T-helper 9 cell (primary cell): ENCODE data around the gene KRT2.
"Not testable (repeated sequence)": the region's sequence is repeated elsewhere in the genome, so short reads cannot be mapped to it uniquely, and the experiment has no call there.

Experiments used
- DNase-seq: peaks from one replicate; pipeline ENCODE4 v3.0.0-alpha.2; 2020

The KRT2 gene

DNA sequence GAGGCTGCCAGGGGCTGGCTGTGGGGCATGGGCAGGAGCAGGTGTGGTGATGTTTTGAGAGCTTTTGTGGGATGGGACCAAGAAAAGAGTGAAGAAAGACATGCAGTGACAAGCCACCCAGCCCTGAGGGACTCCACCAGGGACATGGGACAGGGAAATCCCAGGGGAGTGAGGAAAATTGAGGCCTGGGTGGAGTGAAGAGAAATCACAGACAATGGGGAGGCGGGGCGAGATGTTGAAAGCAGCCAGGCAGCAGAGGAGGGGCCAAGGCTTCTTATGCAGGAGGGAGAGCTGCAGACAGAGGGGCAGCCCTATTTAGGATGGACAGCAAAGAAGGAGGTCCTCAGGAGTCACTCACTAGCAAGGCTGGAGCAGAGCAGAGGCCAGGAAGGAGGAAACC is 32.4 kb upstream of the KRT2 start:
- DNase-seq, result no peak

DNA sequence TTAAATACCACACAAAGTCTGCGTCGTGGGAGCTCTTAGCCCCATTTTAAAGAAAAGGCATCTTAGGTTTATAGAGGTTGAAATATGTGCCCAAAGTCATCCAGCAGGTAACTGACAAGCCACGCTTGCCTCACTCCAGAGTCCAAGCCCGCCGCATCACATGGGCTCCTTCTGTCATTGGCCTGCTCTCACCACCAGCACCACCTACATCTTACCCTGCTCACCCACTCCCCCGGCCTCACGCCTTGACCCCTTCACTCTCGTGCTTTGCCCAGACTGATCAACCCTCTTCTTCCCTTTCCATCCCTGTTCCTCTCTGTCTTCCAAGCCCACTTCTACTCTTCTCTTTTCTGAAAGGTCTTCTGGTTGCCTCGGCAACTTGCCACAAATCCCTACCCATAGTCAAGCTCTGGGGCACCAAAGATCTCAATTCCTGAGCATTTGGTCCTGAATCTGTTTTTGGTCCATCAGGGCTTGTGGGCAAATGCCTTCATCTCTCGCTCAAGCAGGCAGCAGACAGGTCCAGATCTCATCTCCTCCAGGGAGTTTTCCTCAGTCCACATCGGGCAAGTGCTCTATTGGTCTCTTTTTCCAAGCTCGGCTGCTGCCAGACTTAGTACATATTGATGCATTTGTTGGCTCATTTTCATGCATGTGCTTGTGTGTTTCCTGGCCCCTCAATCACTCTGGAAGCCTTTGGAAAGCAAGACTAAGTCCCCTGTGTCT is 31.7 kb upstream of the KRT2 start:
- DNase-seq, result no peak

DNA sequence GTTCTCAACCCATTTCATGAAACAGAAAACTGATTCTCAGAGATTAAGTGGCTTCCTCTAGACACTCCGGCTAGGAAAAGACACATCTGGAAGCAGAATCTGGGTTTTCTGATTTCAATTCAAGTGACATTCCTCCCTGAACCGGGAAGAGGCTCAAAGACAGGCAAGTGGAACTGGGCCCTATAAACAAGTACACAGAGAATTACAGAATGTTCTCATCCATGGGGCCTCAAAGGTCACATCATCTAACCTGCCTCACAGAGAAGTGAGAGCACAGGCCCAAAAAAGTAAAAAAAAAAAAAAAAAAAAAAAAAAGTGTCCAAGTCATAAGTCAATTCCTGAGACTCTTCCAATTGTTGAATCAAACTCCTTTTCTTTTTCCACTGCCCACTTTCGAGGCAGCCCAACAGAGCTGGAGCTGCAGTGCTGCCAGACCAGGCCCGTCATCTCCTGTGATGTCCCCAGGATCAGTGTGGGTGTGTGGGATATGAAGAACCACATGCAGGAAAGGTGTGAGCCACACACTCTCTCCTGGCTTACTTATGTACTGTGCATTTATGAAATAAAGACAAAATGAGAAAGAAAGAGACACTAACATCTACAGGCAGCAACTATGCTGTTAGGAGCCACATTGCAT is 31.0 kb upstream of the KRT2 start:
- no peak for DNase-seq

DNA sequence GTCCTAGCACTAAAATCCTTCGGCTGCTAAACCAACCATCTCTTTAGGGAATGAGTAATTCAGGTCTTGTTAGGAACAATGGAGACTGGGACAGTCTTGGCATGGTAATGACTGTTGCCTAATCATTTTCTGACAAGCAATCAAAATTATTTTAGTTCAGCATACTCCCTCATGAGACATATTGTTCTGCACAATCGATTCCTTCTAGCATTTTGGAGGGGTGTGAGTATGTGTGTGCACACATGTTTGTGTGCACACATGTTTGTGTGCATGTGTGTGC is 30.3 kb upstream of the KRT2 start:
- DNase-seq, result no peak

DNA sequence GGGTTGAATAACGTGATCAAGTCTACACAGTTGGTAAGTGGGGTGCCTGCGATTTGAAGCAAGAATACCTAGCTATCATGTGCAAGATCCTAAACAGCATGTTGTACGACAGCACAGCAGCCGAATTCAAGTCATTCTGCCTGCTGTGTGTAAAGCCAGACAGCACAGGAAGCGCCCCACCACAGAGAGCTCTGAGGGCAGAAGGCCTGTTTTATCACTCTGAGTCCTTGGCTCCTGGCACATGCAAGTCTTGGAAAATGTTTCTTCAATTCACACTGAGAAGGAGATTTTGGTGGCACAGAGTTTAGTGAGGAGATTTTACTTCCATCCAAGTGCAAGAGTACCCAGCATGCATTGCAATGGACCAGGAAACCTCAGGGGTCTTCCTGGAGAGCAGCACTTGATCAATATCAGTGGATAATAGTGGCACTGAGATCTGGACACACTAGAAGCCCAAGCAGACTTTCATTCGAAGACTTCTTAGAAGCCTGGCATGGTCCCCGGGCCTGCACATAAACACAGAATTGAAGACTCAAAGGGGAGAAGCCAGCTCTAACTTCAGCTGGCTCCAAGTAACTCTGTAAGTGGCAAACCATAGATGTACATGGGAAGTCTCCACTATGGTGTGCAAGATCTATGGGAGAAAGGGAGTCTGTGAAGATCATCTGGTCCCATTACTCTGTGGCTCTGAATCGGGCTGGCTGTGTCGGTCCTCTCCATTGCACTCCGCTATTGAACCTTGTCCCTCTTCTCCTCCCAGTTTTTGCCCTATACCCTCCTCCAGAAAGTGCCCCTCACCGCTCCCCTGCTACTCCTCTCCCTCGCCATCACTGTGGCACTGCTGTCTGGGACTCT is 29.7 kb upstream of the KRT2 start:
- no peak for DNase-seq

DNA sequence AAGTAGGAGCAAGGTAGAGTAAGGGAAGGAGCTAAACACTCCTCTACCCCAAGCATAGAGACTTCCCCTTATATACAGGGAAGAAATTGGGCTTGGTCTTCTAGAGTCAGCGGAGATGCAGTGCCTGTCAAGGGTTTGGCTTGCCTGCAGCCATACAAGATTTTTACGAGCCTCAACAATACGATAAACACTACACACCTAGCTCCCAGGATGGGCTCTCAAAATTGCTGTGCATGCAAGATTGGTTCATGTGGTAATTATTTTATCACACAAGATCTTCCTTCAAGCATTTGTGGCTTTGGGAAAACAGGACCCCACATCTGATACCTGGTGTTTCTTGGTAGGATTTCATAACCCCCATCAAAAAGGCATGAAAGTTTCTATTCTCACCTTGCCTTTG is 28.4 kb upstream of the KRT2 start, which contains the start of gene KRT1:
Gene KRT1, minus strand, starts transcription at position 45 of the 400 bp plus-strand sequence. CDS start 59 bp downstream, outside the sequence.
- DNase-seq, result no peak

DNA sequence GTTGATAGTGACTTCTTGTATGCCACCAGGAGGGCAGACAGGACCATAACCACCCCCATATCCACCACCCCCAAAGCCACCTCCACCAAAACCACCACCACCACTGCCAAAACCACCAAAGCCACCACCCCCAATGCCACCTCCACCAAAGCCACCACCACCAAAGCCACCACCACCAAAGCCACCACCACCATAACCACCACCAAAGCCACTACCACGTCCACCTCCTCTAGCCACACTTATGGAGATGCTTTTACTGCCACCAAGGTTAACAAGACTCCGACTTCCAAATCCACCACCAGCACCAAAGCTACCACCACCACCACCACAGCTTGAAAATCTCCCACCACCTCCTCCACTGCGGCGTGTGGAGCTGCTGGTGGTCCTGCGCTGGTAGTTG is 27.9 kb upstream of the KRT2 start:
- no peak for DNase-seq

DNA sequence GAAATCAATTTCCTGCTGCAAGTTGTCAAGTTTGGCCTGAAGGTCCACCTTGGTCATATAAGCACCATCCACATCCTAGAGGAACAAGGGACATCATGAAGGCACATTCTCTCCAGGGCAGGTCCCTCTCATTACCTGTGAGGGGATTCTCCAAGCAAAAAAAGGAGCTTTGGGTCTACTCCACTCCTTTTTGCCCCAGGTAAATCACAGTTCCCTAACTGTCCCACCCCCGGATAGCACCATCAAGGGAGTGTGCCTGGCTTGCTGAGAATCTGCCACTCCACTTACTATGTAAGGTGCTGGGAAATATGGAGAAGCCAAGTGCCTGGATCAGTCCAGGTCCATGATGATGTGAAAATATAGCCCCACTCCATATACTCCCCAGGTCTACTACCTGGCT is 25.7 kb upstream of the KRT2 start:
- no peak for DNase-seq

DNA sequence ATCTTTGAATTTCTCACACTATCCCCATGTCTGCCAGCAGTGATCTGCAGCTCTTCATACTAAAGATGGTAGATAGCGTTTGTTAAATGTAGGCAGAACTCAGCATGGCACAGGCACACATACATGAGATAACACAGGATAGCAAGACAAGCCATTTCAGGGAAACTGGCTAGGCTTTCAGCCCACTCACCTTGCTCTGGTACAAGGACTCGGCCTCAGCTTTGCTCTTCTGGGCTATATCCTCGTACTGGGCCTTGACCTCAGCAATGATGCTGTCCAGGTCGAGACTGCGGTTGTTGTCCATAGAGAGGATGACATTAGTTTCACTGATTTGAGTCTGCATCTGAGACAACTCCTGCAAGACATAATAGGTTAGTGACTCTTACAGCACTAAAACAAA is 25.1 kb upstream of the KRT2 start:
- DNase-seq, result no peak

DNA sequence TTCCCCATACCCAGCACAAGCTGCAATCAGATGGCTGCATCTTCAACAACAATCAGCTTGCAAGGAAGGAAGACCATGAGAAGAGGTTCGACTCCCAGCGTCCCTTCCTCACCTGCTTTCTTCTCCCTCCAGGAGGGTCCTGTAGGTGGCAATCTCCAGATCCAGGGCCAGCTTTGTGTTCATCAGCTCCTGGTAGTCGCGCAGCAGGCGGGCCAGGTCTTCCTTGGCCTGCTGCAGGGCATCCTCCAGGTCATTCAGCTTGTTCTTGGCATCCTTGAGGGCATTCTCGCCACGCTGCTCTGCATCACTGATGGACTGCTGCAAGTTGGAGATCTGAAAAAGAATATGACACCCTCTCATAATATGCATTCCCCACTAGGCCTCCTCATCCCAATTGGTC is 24.2 kb upstream of the KRT2 start:
- DNase-seq, result no peak

DNA sequence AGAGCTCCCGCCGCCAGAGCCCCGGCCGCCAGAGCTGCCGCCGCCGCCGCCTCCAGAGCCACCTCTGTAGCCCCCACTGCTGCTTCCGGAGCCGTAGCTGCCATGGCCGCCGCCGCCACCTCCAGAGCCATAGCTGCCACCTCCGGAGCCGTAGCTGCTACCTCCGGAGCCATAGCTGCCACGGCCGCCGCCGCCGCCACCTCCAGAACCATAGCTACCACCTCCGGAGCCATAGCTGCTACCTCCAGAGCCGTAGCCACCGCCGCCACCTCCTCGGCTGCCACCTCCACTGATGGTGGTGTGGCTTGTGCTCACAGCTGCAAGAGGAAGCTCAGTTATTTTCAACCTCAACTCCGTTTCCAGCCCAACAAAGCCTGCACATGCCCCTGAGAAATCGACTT is 23.3 kb upstream of the KRT2 start:
- DNase-seq, result no peak

DNA sequence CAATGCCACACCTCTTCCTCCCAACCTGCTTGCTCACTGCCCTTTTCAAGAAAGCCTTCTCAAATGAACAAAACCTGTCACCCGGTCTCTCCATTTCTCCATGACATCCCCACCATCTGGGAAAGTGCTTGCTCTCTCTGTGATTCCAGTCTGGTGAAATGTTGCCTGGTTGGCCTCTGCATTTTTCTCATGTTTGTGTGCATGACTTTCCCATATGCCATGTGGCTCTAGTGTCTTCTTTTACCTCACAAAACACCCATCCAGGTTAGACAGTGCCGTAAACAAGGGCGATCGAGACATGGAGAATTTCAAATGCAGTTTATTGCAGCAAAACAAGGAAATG is 22.4 kb upstream of the KRT2 start:
- no peak for DNase-seq

DNA sequence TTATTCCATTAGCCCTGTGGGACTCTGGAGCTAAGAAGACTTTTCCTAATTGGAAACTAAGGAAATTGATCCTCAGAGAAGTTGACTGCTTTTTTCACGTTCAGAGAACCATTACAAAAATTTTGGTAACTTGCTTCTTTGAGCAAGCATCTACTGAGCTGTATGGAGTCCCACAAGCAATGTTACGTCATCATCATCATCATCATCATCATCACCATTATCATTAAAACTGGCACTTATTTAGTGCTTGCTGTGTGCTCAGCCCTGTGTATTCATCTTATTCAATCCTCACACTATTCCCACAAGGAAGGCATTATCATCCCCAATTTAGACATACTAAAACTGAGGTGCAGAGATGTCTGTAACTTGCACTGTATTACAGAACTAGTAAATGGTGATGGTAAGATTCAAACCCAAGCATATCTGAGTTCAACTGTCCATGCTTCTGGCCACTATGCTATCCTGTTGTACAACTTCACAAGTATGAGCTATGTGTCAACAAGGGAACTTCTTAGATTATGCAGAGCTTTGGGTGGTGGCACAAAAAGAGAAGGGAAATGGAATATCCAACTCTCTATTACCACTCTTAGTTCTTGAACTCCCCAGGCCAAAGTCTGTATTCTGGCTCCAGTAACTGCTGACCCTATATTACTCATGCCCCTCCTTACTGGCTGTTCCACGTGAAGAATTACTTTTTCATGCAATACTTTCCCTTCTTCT is 21.9 kb upstream of the KRT2 start:
- DNase-seq, result no peak

DNA sequence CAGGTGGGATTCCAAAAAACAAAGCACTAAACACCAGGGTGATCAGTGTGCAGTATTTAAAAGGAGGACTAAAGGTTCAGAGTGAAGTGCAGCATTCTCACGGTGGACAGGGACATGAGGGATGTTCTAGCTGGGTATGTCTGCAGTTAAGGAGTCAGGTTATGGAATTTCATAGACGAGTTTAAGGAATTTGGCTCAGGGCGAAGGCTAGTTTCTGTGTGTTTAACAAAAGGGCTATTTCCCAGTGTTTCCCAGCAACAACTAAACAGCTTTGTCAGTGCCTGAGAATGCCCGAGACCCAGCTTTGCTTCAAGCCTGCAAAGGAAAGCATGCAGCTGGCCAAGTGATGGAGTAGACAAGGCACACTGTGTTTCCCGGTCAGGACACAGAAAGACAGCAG is 21.2 kb upstream of the KRT2 start:
- DNase-seq, result no peak

DNA sequence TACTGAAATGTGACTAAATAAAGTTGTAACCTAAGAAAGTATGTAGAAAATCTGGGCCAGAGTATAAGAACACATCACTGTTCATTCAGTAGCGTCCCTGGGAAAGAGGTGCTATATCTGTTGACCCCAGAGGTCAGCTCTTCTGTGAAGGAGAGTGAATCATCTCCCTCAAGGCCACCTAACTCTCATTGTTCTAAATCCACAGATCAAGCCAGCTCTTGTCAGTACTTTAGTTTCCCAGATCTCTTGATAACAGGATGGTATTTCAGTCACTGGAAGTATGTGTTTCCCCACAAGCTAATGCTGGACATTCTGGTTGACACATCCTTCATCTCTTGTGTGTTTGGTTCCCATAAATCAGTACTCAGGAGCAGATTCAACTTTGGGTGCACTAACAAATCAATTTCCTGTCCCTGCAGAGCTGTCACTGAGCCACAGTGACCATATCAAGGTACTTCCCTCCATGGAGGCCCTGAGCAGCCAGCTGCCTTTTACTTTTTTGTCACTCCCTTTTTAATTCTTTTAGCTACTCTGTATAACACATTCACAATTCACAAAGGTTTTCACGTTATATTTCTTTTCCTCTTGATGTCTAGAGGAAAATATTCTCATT is 20.4 kb upstream of the KRT2 start:
- no peak for DNase-seq

DNA sequence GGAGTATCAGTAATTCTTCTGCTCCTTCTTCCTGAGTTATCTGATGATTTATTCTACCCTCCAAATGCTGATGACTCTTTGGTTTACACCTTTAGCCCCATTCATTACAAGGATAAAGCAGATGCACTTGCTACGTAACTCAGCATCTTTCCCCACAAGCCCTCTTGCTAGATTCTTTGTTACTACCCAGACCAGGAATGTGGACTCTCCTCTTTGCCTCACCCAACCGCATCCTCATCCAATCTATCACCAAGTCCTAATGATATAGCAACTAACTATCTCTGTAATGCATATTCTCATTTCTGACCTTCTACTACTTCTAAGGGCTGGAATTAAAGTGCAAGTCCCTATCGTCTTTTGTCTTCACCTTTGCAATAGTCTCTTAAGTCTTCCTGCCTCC is 18.9 kb upstream of the KRT2 start:
- DNase-seq, result no peak

DNA sequence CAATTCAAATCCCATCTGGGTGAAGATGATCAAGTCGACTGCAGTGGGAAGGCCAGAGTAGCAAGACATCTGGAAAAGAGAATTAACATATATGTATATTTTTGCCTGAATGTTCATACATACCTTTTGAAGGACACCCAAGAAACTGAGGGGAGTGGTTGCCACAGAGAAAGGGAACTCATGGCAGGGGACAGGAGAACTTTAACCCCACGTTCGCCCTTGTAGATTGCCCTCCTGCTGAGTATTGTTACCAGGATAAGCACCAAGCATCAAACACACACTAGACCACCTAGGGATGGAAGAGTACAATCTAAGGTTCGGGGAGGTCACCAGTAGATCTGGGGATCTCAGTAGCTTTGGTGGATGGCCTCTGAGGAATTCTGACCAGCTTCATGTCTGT is 18.5 kb upstream of the KRT2 start:
- DNase-seq, result no peak

DNA sequence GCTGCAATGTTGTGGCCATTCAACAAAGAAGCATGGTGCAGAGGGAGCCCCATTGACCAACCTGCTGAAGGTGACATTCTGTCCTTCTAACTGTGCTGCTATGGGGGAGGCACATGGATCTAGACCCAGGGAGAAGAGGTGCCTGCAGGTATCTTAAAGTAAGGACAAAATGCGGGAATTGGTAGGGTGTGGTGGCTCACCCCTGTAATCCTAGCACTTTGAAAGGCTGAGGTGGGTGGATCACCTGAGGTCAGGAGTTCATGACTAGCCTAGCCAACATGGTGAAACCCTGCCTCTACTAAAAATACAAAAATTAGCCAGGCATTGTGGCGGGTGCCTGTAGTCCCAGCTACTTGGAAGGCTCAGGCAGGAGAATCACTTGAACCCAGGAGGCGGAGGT is 17.9 kb upstream of the KRT2 start:
- not testable (repeated sequence) for DNase-seq

DNA sequence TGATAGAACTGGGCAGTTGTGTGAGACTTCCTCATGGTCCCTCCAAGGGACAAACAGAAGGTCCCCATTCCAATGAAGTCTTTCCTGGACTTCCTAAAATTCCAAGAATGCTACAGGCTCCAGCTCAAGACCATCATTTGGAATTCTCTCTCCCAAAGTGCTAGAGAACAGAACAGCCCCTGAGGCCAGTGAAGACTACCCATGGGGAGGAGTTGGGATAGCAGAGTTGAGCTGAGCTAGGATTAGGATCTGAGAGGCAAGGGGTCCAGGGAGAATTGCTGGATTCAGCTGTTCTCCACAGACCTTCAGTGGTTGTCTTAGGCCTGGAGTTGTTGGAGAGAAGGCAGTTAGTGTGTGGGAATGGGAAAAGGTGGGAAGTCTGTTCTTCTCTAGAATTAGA is 17.4 kb upstream of the KRT2 start:
- no peak for DNase-seq

DNA sequence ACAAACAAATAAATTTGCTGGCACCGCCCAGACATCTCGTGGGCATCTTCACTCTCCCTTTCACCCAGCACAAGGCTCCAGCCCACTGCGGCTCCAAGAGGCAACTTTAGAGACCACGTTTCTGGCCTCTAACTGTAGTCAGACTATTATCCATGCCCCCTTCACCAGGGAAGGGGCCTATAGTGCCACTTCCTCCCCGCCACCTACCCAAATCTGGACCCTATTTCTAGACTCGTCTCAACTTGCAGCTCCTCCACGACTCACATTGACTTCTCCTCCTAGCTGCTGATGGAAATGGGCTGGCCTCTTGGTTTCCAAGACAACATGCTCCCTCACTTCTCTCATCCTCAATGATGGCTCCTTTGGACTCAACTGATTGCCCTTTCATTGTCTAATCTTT is 15.9 kb upstream of the KRT2 start:
- DNase-seq, result no peak

DNA sequence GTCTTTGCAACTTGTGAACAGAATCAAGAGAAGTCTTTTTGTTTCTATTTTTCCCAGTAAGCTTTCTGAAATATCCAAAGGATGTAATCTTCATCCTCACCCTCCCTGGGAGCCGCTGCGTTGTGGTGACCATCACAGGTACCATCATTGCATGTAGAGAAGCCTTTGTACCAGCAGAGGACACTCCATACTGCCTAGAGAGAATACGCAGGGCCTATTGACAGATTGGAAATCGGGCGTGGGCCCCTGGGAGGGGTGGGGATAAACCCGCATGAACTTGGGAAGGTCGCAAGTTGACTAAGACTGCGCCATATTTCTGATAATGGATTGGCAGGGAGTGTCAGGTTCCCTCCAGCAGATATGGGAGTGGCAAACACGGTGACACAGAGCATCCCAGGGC is 15.5 kb upstream of the KRT2 start:
- no peak for DNase-seq

DNA sequence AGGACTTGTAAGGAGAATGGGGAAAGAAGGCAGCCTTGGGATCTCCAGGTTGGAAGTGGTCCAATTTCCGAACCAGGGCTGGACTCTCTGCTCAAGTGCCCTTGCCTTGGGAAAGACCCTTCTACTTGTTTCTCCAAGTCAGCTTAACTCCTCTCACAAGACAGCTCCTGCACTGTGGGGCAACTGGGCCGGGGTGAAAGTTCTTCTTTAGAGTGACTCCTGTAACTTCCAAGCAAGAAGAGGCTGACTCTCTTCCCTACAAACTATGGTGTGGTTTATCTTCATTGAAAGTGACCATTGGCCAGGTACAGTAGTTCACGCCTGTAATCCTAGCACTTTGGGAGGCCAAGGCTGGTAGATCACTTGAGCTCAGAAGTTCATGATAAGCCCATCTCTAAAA is 14.5 kb upstream of the KRT2 start:
- DNase-seq, result no peak

DNA sequence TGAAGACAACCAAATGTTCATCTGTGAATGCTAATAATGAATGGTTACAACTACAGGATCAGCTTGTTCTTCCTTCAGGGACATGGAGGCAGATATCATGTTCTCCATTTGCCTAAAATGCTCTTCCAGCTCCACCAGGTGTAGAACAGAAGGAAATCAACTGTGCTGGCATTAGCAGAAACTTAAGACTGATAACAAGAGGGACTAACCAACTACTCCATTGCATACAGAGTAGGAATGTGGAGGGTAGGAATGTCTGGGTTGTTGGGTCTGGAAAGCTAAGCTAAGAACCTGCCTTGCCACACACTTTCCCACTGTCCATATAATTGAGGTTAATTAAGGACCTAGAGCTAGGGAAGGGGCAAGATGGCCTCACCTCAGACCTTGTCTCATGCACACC is 11.4 kb upstream of the KRT2 start:
- no peak for DNase-seq
